Mucosa of stomach (tissue), 1 donor: Measurements from ENCODE around the gene MCRS1.
A peak's percentile ranks its signal among the peaks of the same experiment; 100 is the strongest.

Source experiments
- H3K27me3 ChIP-seq: one replicate; pipeline ENCODE4 v1.7.0; 2013; ENCODE audit warnings: mild to moderate bottlenecking, low read length; ENCODE audit not compliant: control insufficient read depth, insufficient read depth
- H3K36me3 ChIP-seq: one replicate; pipeline ENCODE4 v1.7.0; 2013; ENCODE audit warnings: low read length; ENCODE audit not compliant: control insufficient read depth, insufficient read depth
- H3K4me1 ChIP-seq: one replicate; pipeline ENCODE4 v1.7.0; 2013; ENCODE audit warnings: mild to moderate bottlenecking, low read length; ENCODE audit not compliant: control insufficient read depth, insufficient read depth
- H3K4me3 ChIP-seq: one replicate; pipeline ENCODE4 v1.7.0; 2013; ENCODE audit warnings: low read length
- H3K9ac ChIP-seq: one replicate; pipeline ENCODE4 v1.7.0; 2013; ENCODE audit warnings: mild to moderate bottlenecking, low read length, moderate library complexity
- H3K9me3 ChIP-seq: one replicate; pipeline ENCODE4 v1.7.0; 2013; ENCODE audit warnings: mild to moderate bottlenecking, low read length, moderate library complexity; ENCODE audit not compliant: control insufficient read depth
- donor health status: Pancreatic carcinoma.

MCRS1 gene

DNA sequence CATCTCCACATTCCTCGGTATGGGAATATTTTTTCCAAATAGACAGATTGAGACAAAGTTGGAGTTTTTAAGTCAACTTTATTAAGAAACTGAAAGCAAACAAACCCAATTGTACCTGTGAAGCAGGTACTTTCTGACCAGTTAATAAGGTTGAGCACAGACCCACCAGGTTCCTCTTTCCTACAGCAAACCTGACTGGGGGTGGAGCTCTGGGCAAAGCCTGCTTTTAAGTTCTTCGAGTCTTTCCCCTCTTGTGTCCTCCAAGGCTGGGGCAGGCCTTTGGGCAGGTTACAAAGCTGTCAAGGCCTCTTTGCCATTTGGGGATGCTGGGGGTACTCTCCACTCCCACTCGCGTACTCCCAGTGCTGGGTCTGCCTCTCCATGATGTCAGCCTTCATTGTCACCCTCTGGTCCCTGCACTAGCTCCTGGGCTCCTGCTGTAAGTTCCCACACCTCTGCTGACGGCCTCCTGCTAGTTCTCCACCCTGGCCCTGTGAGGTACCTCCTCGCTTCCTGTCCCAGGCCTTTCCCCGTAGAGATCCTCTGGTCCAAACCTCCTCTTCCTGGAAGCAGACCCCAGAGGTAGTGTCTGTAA lies 25.9 kb downstream of the MCRS1 start:
- no peaks in the 10 kb centered on the region for H3K36me3 ChIP-seq
- no peak overlapping the region for H3K4me3 ChIP-seq
- H3K9me3 ChIP-seq: no peaks in the 10 kb centered on the region
- no peak overlapping the region for H3K9ac ChIP-seq
- H3K4me1 ChIP-seq: peaks cover 11% of the 10 kb centered on the region
- peaks cover 57% of the 10 kb centered on the region for H3K27me3 ChIP-seq

DNA sequence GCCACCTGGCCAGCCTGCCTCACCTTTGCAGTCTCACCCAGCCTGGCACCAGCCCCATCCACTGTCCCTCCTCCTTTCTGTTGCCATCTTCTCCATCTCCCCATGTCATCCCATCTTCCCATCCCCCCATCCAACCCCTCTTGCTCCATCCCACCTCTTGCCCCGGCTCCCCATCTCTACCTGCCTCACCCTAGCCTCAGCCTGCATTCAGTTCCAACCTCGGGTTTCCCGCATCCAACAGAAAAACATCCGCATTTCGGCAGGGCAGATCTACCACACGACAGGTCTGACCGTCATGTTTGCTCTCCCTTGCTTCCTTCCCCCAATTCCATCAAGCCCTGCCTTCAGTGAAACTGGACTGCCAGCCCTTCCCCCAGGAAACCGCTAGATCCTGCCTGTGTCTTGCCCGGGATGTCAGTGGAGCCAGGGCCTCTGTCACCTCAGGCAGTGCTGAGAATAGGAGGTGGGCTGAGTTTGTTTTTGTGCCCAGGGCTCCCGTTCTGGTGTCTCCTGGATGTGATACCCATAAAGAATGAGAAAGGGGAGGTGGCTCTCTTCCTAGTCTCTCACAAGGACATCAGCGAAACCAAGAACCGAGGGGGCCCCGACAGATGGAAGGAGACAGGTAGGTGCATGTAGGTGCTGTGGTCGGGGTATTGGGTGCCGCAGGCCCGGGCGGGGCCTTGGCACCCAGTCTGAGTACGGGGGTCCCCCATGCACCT lies 26.6 kb downstream of the MCRS1 start:
- peaks cover 11% of the 10 kb centered on the region for H3K4me1 ChIP-seq
- no peak overlapping the region for H3K9ac ChIP-seq
- no peaks in the 10 kb centered on the region for H3K36me3 ChIP-seq
- no peaks in the 10 kb centered on the region for H3K9me3 ChIP-seq
- H3K4me3 ChIP-seq: no peak overlapping the region
- H3K27me3 ChIP-seq: peaks cover 60% of the 10 kb centered on the region

DNA sequence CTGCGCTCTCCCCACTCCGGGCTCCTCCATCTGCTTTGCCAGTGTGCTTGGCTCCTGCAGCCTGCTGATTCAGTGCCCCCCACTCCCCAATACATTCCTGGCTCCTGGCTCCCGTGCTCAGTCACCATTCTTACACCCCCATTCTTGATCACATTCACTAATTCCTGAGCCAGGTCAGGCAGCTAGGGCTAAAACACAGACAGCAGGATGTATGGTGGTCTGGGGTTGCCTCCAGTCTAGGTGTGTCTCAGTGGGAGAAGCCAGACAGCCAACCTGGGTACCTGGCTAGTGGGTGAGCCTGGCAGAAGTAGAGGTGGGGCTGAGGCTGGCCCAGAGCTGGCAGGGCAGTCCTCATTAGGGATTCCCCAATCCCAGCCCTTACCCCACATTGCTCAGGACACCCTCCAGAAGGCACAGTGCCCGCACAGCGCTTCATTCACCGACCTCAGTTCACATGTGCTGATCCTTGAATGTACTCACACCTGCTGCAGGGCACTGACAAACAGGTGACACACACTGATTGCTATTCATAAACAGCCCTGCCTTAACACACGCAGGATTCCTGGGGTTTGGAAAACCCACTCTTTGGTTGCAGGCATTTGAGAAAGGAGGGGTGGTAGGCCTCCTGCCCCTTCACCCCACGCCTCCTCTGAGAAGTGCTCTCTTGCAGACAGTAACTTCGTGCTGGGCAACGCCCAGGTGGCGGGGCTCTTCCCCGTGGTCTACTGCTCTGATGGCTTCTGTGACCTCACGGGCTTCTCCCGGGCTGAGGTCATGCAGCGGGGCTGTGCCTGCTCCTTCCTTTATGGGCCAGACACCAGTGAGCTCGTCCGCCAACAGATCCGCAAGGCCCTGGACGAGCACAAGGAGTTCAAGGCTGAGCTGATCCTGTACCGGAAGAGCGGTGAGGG lies 27.5 kb downstream of the MCRS1 start:
- Histone ChIP-seq H3K4me1 (peaks cover 11% of the 10 kb centered on the region), H3K27me3 (peaks cover 55% of the 10 kb centered on the region), H3K36me3 (no peaks in the 10 kb centered on the region), H3K9me3 (no peaks in the 10 kb centered on the region), H3K9ac (no peak overlapping the region), H3K4me3 (no peak overlapping the region)

DNA sequence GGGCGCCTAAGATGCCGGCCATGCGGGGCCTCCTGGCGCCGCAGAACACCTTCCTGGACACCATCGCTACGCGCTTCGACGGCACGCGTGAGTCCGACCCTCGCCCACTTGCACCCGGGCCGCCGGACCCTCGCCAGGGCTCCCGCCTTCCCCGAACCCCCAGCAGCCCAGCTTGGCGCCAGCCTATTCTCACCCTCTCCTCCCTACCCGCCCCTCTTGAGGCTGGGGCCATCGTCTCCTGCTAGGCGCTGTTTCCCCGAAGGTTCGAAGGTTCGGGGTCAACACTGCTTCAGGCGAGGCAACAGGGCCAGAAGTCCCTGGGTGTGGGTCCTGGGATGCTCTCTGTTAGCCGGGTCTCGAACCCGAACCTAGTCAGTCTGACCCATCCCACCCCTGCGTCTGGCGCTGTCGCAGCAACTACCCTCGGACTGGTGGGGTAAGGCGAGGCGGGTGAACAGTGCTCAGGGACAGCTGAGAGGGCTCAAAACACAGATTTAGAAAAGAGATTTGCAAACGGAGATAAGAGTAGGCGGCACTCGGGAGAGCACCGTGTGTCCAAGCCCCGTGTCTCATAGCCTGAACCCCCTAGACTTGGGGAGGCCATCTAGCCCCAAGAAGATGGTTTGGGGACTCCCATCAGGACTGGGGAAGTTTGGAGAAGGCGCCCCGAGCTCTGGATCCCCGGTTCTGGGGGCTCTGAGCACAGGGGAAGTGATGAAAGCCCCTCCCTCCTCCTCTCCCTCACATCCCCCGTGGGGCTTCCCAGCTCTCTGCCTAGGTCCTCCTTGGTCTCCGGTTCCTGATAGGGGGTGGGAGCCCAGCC lies 28.3 kb downstream of the MCRS1 start:
- H3K4me3 ChIP-seq: no peak overlapping the region
- H3K27me3 ChIP-seq: peaks cover 49% of the 10 kb centered on the region

DNA sequence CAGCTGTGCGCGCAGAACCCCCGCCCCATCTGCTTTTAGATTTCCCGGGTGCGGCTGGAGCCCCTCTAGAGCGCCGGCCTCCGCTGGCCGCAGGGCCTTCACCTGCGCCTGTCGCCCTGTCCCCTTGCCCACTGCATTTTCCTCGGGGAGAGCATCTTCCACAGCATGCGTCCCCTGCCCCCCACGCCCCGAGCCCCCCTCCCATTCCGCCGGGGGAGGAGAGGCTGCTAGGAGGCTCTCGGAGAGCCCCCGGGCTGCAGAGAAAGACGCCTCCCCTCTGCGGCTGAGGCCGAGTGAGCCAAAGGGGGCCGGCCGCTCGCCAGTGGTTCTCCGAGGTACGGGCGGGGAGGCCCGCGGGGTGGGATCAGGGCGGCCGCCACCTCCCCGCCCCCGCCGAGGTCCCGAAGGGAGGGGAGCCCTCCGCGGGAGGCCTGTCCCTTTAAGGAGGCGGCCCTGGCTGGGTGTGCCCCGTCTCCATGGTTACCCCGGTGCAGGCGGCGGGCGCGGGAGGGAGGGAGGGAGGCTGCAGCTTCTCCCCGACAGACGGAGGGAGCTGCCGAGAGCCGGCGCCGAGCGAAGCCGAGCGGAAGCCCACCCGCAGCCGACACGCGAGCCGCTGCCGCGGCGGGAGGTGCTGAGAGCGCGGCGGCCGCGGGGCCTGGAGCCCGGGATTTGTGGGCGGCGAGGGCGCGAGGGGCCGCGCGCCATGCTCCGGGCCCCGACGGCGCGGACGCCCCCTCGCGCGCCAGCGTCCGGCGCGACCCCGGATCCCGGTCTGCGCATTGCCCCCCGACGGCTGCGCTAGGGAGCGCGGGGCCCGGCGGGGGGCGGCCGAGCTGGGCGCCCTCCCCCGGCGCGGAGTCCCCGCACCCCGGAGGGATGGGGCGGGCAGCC lies 29.2 kb downstream of the MCRS1 start, which contains the start of gene KCNH3:
KCNH3 (plus strand) TSS at position 521 of the 894 bp plus-strand sequence. CDS start 387 bp downstream, outside the sequence.
- Histone ChIP-seq H3K9ac (peak within 1 kb of the TSS; percentile 39), H3K4me1 (peaks cover 11% of the 10 kb centered on the region), H3K27me3 (peaks cover 45% of the 10 kb centered on the region), H3K36me3 (no peaks in the 10 kb centered on the region), H3K9me3 (no peaks in the 10 kb centered on the region), H3K4me3 (peak within 1 kb of the TSS; percentile 46)

More for the DNA sequence above, 28.3 kb downstream of the MCRS1 start:
- H3K4me1 ChIP-seq: peaks cover 11% of the 10 kb centered on the region
- H3K9ac ChIP-seq: no peak overlapping the region
- H3K9me3 ChIP-seq: no peaks in the 10 kb centered on the region
- H3K36me3 ChIP-seq: no peaks in the 10 kb centered on the region

DNA sequence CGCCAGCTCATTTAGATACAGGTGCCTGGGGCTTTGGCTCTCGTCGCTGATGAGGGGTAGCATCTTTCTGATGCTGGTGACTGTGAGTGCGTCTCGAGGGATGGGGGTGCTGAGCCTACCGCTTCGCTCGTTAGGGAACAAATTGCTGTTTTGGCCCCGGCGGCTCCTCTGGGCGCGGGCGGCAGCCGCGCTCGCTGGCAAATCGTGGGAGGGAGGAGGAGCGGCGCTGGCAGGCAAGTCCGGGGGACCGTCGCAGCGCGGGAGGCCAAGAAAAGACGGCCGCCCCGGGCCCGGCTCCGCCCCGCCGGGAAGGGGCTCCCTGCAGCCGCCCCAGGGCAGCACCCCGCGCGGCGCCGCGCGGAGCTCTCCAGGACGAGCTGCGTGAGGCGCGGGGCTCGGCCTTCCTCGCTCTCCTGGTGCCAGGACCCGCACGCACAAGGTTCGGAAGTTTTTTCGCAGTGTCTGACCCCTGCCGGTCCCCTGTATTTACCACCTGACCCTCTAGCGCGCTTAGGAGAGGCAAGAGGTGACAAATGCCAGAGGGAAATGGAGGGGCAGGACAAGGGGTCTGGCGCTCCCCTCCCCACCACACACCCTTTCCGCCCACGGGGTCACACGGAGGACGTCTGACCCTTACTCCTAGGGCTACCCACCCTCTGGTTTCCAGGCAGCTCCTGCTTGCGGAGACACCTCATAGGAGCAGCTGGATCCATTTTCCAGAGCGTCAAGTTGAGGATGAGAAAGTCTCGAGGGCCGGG lies 30.0 kb downstream of the MCRS1 start:
- H3K36me3 ChIP-seq: no peaks in the 10 kb centered on the region
- peaks cover 43% of the 10 kb centered on the region for H3K27me3 ChIP-seq
- H3K9ac ChIP-seq: peak overlapping the region; percentile 39
- no peaks in the 10 kb centered on the region for H3K9me3 ChIP-seq
- H3K4me3 ChIP-seq: peak overlapping the region; percentile 46
- H3K4me1 ChIP-seq: peaks cover 11% of the 10 kb centered on the region

DNA sequence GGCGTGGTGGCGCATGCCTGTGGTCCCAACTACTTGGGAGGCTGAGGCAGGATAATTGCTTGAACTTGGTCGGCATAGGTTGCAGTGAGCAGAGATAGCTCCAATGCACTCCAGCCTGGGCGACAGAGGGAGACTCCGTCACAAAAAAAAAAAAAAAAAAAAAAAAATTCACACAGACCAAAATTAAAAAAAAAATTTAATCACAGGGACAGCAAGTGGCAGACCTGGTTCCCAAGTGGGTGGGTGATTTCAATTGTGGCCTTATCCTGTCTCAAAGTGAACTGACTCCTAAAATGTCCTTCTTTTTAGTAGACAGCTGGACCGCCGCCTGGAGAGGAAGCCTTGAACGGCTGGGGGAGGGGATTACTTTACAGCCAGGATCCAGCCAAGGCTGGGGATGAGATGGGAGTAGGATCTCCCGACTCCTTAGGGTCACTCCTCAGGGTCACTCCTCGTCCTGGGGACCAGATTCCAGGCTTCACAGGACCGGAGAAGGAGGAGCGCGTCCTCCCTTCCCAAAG lies 30.7 kb downstream of the MCRS1 start:
- Histone ChIP-seq H3K9me3 (no peaks in the 10 kb centered on the region), H3K4me3 (peak overlapping the region; percentile 46), H3K4me1 (peaks cover 11% of the 10 kb centered on the region), H3K27me3 (peaks cover 41% of the 10 kb centered on the region), H3K9ac (no peak overlapping the region), H3K36me3 (no peaks in the 10 kb centered on the region)

DNA sequence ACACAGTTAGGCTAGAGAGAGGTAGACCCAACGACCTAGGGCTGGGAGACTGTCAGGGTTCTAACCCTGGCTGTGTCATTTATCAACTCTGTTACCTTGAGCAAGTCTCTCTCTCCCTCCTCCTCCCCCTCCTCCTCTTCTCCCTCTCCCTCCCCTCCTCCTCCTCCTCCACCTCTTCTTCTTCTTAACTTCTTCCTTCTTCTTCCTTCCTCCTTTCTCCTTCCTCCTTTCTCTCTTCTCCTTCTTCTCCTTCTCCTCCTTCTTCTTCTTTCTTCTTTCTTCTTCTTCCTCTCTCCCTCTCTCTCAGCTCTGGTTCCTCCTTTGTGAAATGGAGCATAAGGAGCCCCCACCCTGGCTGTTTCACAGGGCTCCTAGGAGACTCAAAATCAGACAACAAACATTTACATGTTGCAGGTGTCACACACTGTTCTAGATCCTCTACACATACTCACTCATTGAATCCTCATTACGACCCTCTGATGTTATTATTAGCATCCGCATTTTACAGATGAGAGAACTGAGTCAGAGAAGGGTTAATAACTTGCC lies 31.3 kb downstream of the MCRS1 start:
- Histone ChIP-seq H3K9ac (no peak overlapping the region), H3K4me3 (no peak overlapping the region), H3K9me3 (no peaks in the 10 kb centered on the region), H3K36me3 (no peaks in the 10 kb centered on the region), H3K27me3 (peaks cover 41% of the 10 kb centered on the region), H3K4me1 (peaks cover 11% of the 10 kb centered on the region)

DNA sequence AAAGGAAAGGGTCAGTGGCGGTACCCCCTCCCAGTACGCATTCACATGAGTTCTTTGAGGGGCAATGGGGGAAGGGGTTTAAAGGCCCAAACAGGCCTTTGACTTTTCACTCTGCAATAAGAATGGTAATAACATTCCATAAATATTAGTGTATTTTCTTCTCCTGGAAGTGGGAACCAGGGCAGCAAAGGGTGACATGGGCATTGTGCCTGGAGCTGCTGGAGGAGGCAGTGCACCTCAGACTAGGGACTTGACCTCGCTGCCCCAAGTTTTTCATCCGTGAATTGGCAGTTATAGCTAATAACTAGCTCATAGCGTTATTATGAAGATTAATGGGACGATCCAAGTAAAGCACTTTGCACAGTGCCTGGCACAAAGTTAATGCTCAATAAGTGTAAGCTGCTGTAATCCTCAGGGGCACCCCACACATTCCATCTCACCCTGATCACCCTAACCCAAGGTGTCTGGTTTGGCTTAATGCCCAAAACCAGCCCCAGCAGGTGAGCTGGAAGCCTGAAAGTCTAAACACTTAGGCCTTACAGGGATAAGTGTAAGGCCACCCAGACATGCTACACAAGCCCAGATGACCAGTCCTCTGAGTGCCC lies 31.9 kb downstream of the MCRS1 start:
- no peaks in the 10 kb centered on the region for H3K36me3 ChIP-seq
- peaks cover 41% of the 10 kb centered on the region for H3K27me3 ChIP-seq
- H3K4me1 ChIP-seq: peaks cover 11% of the 10 kb centered on the region
- H3K9ac ChIP-seq: no peak overlapping the region
- H3K9me3 ChIP-seq: no peaks in the 10 kb centered on the region
- H3K4me3 ChIP-seq: no peak overlapping the region
